Brain microvascular endothelial cell (primary cell): ENCODE results near the gene CCDC187.
A peak's percentile ranks its signal among the peaks of the same experiment; 100 is the strongest.

Experiments used
- DNase-seq: peaks from one replicate; pipeline ENCODE4 v3.0.0-alpha.2; 2020
- H3K27ac ChIP-seq: fragments of 250-450 bp; sonication (Bioruptor Pico); 2 replicates; pipeline ENCODE4 v1.5.1; 2020; ENCODE audit warnings: mild to moderate bottlenecking, moderate library complexity
- H3K27me3 ChIP-seq: fragments of 250-450 bp; sonication (Bioruptor Pico); replicated peaks from 2 replicates; pipeline ENCODE4 v1.5.1; 2020; ENCODE audit warnings: mild to moderate bottlenecking
- H3K36me3 ChIP-seq: fragments of 250-450 bp; sonication (Bioruptor Pico); replicated peaks from 2 replicates; pipeline ENCODE4 v1.5.1; 2020; ENCODE audit warnings: mild to moderate bottlenecking
- H3K4me3 ChIP-seq: 2 replicates; pipeline ENCODE4 v1.5.1; 2011; ENCODE audit warnings: low read depth, mild to moderate bottlenecking, control low read depth, low read length, moderate library complexity
- in situ Hi-C: cut with HindIII; loops from 2 replicates; pipeline ENCODE4 v1.10.0; 2017; ENCODE audit warnings: low sequenced_read_pairs, low pct_ligation_motif_present
- TF ChIP-seq, protein P1 (sequence below): IDR thresholded peaks from 2 replicates; pipeline ENCODE4 v1.5.1; 2011; ENCODE audit warnings: low read depth, mild to moderate bottlenecking, moderate library complexity, low read length, control low read depth, inconsistent platforms; ENCODE audit errors: missing control alignments

CCDC187 gene

DNA sequence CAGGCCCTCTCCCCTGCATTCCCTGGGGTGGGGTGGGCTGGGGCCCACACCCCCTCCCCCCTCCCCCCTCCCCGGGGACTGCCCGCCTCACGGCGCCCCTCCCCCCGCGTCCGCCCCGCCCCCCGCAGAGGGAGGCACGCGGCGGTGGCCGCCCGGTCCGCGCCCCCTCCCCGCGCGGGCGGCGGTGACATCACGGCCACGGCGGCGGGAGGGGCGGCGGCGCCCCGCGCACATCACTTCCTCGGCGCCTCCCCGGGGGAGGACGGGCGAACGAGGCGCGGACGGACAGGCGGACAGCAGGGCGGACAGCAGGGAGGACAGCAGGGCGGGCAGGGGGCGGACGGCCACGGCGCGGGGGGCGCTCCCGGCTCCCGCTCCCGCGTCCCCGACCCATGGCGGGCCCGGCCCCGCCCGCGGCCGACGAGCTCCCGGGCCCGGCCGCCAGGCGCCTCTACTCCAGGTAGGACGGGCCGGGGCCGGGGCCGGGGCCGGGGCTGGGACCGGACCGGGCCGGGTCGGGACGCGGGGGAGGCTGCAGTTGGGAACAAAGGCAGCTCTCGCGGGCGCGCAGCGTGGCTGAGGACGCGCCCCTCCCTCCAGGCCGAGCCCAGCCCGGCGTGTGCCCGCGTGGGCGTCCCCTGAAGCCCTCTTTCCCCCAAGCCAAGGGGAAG, 23.5 kb upstream of the CCDC187 start, which contains the start of gene GPSM1:
GPSM1 (plus strand) TSS at position 236 of the 671 bp plus-strand sequence; CDS start at position 393, 157 bp downstream.
- Histone ChIP-seq H3K4me3 (peak within 1 kb of the TSS; percentile 73), H3K36me3 (no peaks in the 10 kb centered on the region), H3K27ac (peak within 1 kb of the TSS; percentile 68), H3K27me3 (no peaks in the 10 kb centered on the region)
- TF ChIP-seq, protein P1, sequence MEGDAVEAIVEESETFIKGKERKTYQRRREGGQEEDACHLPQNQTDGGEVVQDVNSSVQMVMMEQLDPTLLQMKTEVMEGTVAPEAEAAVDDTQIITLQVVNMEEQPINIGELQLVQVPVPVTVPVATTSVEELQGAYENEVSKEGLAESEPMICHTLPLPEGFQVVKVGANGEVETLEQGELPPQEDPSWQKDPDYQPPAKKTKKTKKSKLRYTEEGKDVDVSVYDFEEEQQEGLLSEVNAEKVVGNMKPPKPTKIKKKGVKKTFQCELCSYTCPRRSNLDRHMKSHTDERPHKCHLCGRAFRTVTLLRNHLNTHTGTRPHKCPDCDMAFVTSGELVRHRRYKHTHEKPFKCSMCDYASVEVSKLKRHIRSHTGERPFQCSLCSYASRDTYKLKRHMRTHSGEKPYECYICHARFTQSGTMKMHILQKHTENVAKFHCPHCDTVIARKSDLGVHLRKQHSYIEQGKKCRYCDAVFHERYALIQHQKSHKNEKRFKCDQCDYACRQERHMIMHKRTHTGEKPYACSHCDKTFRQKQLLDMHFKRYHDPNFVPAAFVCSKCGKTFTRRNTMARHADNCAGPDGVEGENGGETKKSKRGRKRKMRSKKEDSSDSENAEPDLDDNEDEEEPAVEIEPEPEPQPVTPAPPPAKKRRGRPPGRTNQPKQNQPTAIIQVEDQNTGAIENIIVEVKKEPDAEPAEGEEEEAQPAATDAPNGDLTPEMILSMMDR: no peak
- in situ Hi-C loops: no loop called here
- DNase-seq: no peak

DNA sequence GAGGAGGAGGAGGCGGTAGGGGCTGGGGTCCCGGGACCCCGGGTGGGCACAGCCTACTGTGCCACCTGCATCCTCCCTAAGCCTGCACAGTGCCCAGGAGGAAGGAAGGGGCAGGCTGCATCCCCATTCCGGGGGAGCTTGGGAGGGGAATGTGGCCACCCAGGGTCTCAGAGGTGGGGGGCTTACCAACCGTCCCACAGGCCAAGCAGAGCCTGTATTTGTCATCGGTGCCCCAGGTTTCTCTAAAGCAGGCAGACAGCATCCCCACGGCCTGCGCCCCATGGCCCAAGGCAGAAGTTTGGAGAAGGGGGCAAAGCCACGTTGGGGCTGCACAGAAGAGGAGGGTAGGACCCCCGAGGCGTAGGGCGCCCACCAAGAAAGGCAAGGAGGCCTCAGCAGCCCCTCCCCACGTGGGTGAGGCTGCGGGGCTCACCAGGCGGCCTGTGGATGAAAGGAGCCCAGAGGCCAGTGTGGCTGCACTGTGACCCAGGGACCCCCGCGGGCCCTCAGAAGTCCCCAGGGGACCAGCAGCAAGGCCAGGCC, 22.9 kb upstream of the CCDC187 start:
- DNase-seq: no peak
- Histone ChIP-seq H3K27ac (peak overlapping the region; percentile 68), H3K36me3 (no peaks in the 10 kb centered on the region), H3K4me3 (peak overlapping the region; percentile 33), H3K27me3 (no peaks in the 10 kb centered on the region)
- in situ Hi-C loops: no loop called here
- TF ChIP-seq, protein P1: no peak

DNA sequence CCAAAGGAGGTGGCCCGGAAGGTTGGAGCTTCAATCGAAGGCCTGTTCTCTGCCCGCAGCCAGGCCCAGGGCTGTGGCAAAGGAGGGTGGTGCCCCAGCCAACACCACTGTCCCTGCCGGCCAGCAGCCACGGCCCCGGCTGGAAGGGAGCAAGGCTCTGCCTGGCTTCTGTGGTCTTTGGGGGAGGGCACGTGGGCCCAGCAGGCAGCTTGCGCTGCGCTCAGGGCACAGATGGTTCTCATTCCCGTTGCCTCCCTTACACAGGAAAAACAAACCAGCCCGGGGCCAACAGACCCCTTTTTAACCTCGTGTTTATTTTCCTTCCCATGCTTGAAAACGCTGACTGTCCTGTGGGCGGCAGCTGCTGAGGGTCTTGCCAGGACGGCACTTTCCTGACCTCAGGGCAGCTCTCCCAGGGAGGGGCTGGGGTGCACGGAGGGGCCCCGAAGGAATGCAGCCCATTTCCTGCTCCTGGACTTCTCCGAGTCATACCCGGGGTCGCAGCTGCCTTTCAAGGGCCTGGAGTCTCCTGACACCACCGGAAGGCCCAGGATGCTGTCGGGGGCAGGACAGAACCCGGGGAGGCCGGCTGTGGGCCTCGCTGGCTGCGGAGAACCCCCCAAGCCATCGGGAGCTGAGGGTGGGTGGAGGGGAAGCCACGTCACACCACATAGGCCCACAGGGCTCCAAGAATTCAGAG, 22.3 kb upstream of the CCDC187 start:
- DNase-seq: peak; percentile 34
- Histone ChIP-seq H3K4me3 (no peak overlapping the region), H3K27ac (peak overlapping the region; percentile 68), H3K27me3 (no peaks in the 10 kb centered on the region), H3K36me3 (no peaks in the 10 kb centered on the region)
- TF ChIP-seq, protein P1: no peak
- in situ Hi-C loops: no loop called here

DNA sequence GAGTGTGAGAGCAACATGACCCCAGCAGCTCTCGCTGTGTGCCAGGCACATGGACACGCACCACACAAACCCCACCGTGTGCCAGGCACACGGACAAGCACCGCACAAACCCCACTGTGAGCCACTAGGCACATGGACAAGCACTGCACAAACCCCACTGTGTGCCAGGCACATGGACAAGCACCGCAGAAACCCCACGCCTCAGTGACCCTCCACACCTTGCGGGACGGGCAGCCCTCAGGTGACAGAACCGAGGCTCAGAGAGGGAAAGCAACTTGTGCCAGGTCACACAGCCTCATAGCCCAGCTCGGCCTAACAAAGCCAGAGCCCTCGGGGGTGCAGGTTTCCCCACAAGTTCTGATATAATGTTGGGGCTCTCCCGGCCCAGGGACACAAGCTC, 21.5 kb upstream of the CCDC187 start:
- no peak for DNase-seq
- TF ChIP-seq, protein P1: no peak
- Histone ChIP-seq H3K4me3 (no peak overlapping the region), H3K36me3 (no peaks in the 10 kb centered on the region), H3K27ac (no peak overlapping the region), H3K27me3 (no peaks in the 10 kb centered on the region)
- in situ Hi-C loops: no loop called here

DNA sequence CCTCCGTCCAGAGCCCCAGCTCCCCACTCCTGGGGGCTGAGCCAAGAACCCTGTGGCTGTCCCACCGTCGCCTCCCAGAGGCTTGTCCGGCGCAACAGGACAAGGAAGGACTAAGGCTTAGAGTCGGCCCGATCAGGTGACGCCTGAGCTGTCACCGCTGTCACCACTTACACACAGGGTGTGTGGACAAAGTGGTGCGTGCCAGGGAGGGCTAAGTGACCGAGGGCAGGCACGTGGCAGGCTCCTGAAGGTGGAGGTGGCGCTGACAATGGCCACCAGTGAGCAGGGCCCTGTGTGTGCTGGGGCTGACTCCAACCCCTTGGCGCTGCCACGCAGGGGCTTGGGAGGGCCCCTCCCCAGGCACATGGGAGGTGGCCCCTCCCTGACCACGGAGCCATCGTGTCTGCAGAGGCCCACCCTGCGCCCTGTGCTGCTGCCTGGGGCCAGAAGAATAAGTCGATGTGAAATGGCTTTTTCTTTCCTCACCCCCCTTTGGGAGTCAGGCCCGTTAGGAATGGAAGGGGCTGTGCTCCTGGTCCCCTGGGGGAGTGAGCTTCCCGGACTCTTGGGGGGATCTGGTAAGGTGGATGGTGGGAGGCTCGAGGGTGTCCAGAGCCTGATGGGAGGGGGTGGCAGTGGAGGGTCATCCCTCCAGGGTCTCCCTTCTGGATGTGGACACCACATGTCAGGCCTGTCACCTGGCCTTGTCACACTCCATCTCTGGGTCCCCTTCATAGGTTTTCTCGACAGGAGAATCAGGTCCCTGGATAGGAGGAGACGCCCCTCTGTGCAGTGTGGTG, 20.8 kb upstream of the CCDC187 start:
- TF ChIP-seq, protein P1: no peak

More for the DNA sequence above, 20.8 kb upstream of the CCDC187 start:
- no peak overlapping the region for H3K27ac ChIP-seq
- no peak for DNase-seq
- no peaks in the 10 kb centered on the region for H3K27me3 ChIP-seq
- H3K4me3 ChIP-seq: no peak overlapping the region
- in situ Hi-C loops: no loop called here
- no peaks in the 10 kb centered on the region for H3K36me3 ChIP-seq
